ENCODE results near the gene SOS1. TPM values are rescaled to one million over a fixed set of nuclear protein-coding genes. Genes with fewer than 3 reads are reported as not detected.

The SOS1 gene
- total RNA-seq, 1 donor from 2014 or later: 5.8 TPM

- DNase-seq (ENCODE audit: low read depth in 2 of 2): no peak
These were observed 86.9 kb downstream of the SOS1 start for GRCh38 chr2:39033980-39034379.

GRCh38 chr2:39027421-39027820, 93.4 kb downstream of the SOS1 start:
- DNase-seq (ENCODE audit: low read depth in 2 of 2): no peak

- peak in 1 of 2 donors; percentile 2 for DNase-seq (ENCODE audit: low read depth in 2 of 2)
These were observed 96.0 kb downstream of the SOS1 start for GRCh38 chr2:39024833-39025232.

GRCh38 chr2:39023649-39024048, 97.2 kb downstream of the SOS1 start:
- DNase-seq (ENCODE audit: low read depth in 2 of 2): peak in 1 of 2 donors; percentile 4

- no peak for DNase-seq (ENCODE audit: low read depth in 2 of 2)
These were observed 98.1 kb downstream of the SOS1 start for GRCh38 chr2:39022642-39023235.

- no peak for DNase-seq (ENCODE audit: low read depth in 2 of 2)
These were observed 100.5 kb downstream of the SOS1 start for GRCh38 chr2:39020383-39020782.

GRCh38 chr2:39018638-39019037, 102.2 kb downstream of the SOS1 start:
- DNase-seq (ENCODE audit: low read depth in 2 of 2): no peak

GRCh38 chr2:39017334-39017733, 103.5 kb downstream of the SOS1 start:
- DNase-seq (ENCODE audit: low read depth in 2 of 2): no peak

- no peak for DNase-seq (ENCODE audit: low read depth in 2 of 2)
These were observed 105.4 kb downstream of the SOS1 start for GRCh38 chr2:39015424-39015823.

- DNase-seq (ENCODE audit: low read depth in 2 of 2): no peak
These were observed 107.0 kb downstream of the SOS1 start for GRCh38 chr2:39013871-39014270.

GRCh38 chr2:39008665-39009064, 112.2 kb downstream of the SOS1 start:
- peak in 1 of 2 donors; percentile 2 for DNase-seq (ENCODE audit: low read depth in 2 of 2)

GRCh38 chr2:39007875-39008504, 112.9 kb downstream of the SOS1 start:
- no peak for DNase-seq (ENCODE audit: low read depth in 2 of 2)

GRCh38 chr2:39000552-39000951, 120.3 kb downstream of the SOS1 start:
- DNase-seq (ENCODE audit: low read depth in 2 of 2): no peak

- DNase-seq (ENCODE audit: low read depth in 2 of 2): peak; percentile 64 to 83
These were observed 123.1 kb downstream of the SOS1 start for GRCh38 chr2:38997781-38998180.

- DNase-seq (ENCODE audit: low read depth in 2 of 2): no peak
These were observed 129.0 kb downstream of the SOS1 start for GRCh38 chr2:38991899-38992298.

- no peak for DNase-seq (ENCODE audit: low read depth in 2 of 2)
These were observed 132.1 kb downstream of the SOS1 start for GRCh38 chr2:38988716-38989115.

- DNase-seq (ENCODE audit: low read depth in 2 of 2): no peak
These were observed 138.4 kb downstream of the SOS1 start for GRCh38 chr2:38982498-38982897.

- no peak for DNase-seq (ENCODE audit: low read depth in 2 of 2)
These were observed 139.0 kb downstream of the SOS1 start for GRCh38 chr2:38981670-38982357.

GRCh38 chr2:38981003-38981669, 139.7 kb downstream of the SOS1 start:
- DNase-seq (ENCODE audit: low read depth in 2 of 2): no peak

- no peak for DNase-seq (ENCODE audit: low read depth in 2 of 2)
These were observed 141.9 kb downstream of the SOS1 start for GRCh38 chr2:38978908-38979307.

GRCh38 chr2:38978296-38978903, 142.5 kb downstream of the SOS1 start:
- DNase-seq (ENCODE audit: low read depth in 2 of 2): no peak

GRCh38 chr2:38977047-38977446, 143.8 kb downstream of the SOS1 start:
- DNase-seq (ENCODE audit: low read depth in 2 of 2): no peak

Data from dermis microvascular lymphatic vessel endothelial cell (primary cell).